Glutamatergic neuron (in vitro differentiated cells): ENCODE measurements around the gene FAM107B. TPM values are rescaled to one million over a fixed set of nuclear protein-coding genes. Genes with fewer than 3 reads are reported as not detected.

ENCODE experiments used
- DNase-seq: peaks from one replicate; pipeline ENCODE4 v3.0.0; 2022
- H3K27ac Mint-ChIP-seq: one replicate; pipeline ENCODE4 v1.8.0; 2020; ENCODE audit warnings: mild to moderate bottlenecking, mixed read lengths, inconsistent platforms; ENCODE audit not compliant: unreplicated experiment
- H3K27me3 Mint-ChIP-seq: one replicate; pipeline ENCODE4 v1.8.0; 2020; ENCODE audit warnings: mild to moderate bottlenecking, moderate library complexity, mixed read lengths, inconsistent platforms; ENCODE audit not compliant: unreplicated experiment
- H3K36me3 Mint-ChIP-seq: one replicate; pipeline ENCODE4 v1.8.0; 2020; ENCODE audit warnings: mild to moderate bottlenecking, mixed read lengths, inconsistent platforms; ENCODE audit not compliant: unreplicated experiment
- H3K4me1 Mint-ChIP-seq: one replicate; pipeline ENCODE4 v1.8.0; 2020; ENCODE audit warnings: mild to moderate bottlenecking, low read depth, mixed read lengths, inconsistent platforms; ENCODE audit not compliant: unreplicated experiment
- H3K4me3 Mint-ChIP-seq: one replicate; pipeline ENCODE4 v1.8.0; 2020; ENCODE audit warnings: mild to moderate bottlenecking, mixed read lengths, inconsistent platforms; ENCODE audit not compliant: unreplicated experiment
- H3K9me3 Mint-ChIP-seq: one replicate; pipeline ENCODE4 v1.8.0; 2020; ENCODE audit warnings: mild to moderate bottlenecking, moderate library complexity, mixed read lengths, inconsistent platforms; ENCODE audit not compliant: unreplicated experiment
- total RNA-seq: library from RNA; stranded (reverse); fragmentation: NEBNext Ultra II Directional; extraction: Animal tissue kit (Norgen Biotek cat#: 25700); gene quantifications from one replicate; pipeline ENCODE4 v1.2.1, GENCODE V29; 2021; ENCODE audit not compliant: unreplicated experiment
- TF ChIP-seq, protein P1 (sequence below): fragments of 200-600 bp; sonication (generic); IDR thresholded peaks from one replicate; pipeline ENCODE4 v1.5.0; 2021; ENCODE audit not compliant: partially characterized antibody, unreplicated experiment

Gene FAM107B
- total RNA-seq, 1 donor from 2014 or later, result 88.6 TPM

DNA sequence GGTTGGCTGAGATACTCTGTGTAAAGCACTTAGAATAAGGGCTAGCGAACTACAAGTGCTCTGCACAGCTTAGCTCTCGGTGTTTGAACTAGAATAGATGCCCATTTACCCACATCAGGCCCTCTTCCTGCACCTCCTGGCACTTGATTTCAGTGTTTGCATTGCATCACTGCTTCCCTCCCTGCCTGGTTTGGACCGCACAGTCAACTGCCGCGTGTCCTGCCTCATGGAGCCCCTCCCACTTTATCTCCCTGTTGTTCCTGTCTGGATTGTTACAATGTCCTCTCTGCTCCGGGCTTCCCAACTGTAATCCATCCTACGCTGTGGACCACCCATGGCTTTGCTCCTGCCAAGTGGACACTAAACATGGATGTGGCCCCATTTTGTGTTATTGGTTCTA is 2.3 kb downstream of the FAM107B start:
- no peaks in the 10 kb centered on the region for H3K27me3 Mint-ChIP-seq
- no peak for DNase-seq
- peaks cover 10% of the 10 kb centered on the region for H3K36me3 Mint-ChIP-seq
- peaks cover 4% of the 10 kb centered on the region for H3K9me3 Mint-ChIP-seq
- no peaks in the 10 kb centered on the region for H3K4me1 Mint-ChIP-seq
- no peak overlapping the region for H3K27ac Mint-ChIP-seq
- no peak overlapping the region for H3K4me3 Mint-ChIP-seq
- TF ChIP-seq, protein P1, sequence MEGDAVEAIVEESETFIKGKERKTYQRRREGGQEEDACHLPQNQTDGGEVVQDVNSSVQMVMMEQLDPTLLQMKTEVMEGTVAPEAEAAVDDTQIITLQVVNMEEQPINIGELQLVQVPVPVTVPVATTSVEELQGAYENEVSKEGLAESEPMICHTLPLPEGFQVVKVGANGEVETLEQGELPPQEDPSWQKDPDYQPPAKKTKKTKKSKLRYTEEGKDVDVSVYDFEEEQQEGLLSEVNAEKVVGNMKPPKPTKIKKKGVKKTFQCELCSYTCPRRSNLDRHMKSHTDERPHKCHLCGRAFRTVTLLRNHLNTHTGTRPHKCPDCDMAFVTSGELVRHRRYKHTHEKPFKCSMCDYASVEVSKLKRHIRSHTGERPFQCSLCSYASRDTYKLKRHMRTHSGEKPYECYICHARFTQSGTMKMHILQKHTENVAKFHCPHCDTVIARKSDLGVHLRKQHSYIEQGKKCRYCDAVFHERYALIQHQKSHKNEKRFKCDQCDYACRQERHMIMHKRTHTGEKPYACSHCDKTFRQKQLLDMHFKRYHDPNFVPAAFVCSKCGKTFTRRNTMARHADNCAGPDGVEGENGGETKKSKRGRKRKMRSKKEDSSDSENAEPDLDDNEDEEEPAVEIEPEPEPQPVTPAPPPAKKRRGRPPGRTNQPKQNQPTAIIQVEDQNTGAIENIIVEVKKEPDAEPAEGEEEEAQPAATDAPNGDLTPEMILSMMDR, result no peak

DNA sequence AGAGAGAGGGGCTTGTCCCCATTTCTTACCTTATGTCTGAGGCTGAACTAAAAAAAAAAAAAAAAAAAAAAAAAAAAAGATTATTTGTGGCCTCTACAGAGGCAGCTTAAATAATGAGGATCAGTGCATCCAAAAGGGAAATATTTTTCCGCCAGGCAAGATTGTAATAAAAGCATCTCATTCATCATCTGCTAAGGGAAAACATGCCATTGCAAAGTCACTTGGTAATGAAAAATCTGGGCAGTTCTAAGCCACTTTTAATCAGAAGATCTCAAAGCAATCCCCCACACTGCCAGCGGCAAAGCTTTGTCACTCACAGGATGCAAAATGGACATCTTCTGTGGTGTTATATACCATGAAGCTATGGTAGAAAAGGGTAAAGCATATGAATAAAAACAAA is 3.8 kb downstream of the FAM107B start:
- TF ChIP-seq, protein P1, result no peak
- H3K4me1 Mint-ChIP-seq, result no peaks in the 10 kb centered on the region
- H3K4me3 Mint-ChIP-seq, result no peak overlapping the region
- no peak overlapping the region for H3K27ac Mint-ChIP-seq
- DNase-seq, result no peak
- H3K9me3 Mint-ChIP-seq, result peaks cover 3% of the 10 kb centered on the region
- peaks cover 10% of the 10 kb centered on the region for H3K36me3 Mint-ChIP-seq
- no peaks in the 10 kb centered on the region for H3K27me3 Mint-ChIP-seq

DNA sequence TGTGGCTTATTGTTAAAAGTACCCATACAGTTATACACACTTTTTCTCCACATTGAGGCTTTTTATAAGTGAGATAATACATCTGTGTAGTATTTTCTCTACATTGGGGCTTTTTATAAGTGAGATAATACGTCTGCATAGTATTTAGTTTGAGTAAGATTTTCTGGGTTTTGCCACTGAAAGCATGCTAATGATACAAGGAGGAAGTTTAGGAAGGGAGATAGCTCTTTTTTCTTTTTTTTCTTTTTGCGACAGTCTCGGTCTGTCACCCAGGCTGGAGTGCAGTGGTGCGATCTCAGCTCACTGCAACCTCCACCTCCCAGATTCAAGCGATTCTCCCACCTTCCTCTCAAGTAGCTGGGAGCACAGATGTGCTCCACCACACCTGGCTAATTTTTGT is 13.3 kb downstream of the FAM107B start:
- no peak for DNase-seq
- Mint-ChIP-seq H3K27me3 (no peaks in the 10 kb centered on the region), H3K4me3 (no peak overlapping the region)

DNA sequence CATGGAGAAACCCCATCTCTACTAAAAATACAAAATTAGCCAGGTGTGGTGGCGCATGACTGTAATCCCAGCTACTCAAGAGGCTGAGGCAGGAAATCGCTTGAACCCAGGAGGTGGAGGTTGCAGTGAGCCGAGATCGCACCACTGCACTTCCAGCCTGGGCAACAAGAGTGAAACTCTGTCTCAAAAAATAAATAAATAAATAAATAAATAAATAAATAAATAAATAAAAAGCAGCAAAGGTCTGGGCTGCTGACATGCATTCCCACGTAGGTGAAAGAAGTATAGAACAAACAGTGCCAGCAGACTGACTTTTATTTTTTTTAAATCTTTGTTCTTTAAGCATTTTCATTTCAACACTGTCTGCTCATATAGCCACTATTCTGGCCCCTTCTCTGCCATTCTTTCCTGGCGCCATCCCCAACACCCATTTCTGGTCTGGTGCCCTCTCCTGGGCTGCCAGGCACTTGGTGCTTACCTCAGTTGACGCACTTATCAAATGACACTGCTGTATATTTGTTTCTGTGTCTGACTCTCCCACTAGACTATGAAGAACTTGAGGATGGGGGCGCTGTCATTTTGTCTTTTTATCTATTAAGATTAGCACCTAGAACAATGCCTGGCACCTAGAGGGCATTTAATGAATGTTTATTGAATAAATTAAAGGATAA is 15.6 kb downstream of the FAM107B start:
- H3K4me3 Mint-ChIP-seq, result no peak overlapping the region
- TF ChIP-seq, protein P1, result no peak
- peaks cover 2% of the 10 kb centered on the region for H3K4me1 Mint-ChIP-seq
- no peaks in the 10 kb centered on the region for H3K9me3 Mint-ChIP-seq
- H3K27ac Mint-ChIP-seq, result no peak overlapping the region
- DNase-seq, result no peak
- H3K36me3 Mint-ChIP-seq, result no peaks in the 10 kb centered on the region
- no peaks in the 10 kb centered on the region for H3K27me3 Mint-ChIP-seq

More for the DNA sequence above, 13.3 kb downstream of the FAM107B start:
- no peaks in the 10 kb centered on the region for H3K4me1 Mint-ChIP-seq
- no peaks in the 10 kb centered on the region for H3K9me3 Mint-ChIP-seq
- H3K27ac Mint-ChIP-seq, result no peak overlapping the region
- H3K36me3 Mint-ChIP-seq, result no peaks in the 10 kb centered on the region
- TF ChIP-seq, protein P1, result no peak

DNA sequence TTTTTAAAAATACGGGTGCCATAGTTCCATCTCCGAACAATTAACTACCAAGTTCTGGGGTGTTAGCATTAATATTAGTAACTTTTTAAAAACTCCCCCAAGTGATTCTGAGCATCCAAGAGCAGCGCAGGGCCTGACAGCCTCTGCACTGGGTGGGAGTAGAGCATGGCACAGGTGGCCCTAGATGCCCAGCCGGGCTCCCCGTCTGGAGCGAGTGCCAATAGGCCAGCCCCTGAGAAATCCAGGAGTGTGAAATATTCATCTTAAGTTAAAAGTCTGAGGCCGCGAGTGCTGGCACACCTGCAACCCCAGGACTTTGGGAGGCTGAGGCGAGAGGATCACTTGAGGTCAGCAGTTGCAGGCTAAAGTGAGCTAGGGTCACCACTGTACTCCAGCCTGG is 16.2 kb downstream of the FAM107B start:
- DNase-seq, result no peak
- Mint-ChIP-seq H3K4me1 (peaks cover 5% of the 10 kb centered on the region), H3K4me3 (no peak overlapping the region)

More for the DNA sequence above, 16.2 kb downstream of the FAM107B start:
- Mint-ChIP-seq H3K27ac (no peak overlapping the region), H3K36me3 (no peaks in the 10 kb centered on the region), H3K9me3 (no peaks in the 10 kb centered on the region), H3K27me3 (no peaks in the 10 kb centered on the region)
- TF ChIP-seq, protein P1, result no peak
